Suprapubic skin (tissue), 4 donors: ENCODE results near the gene SH3BP1. TPM values are rescaled to one million over a fixed set of nuclear protein-coding genes. Genes with fewer than 3 reads are reported as not detected.
"Not testable (repeated sequence)": the region's sequence is repeated elsewhere in the genome, so short reads cannot be mapped to it uniquely, and the experiment has no call there.

Source experiments
- DNase-seq, 2 donors: peaks; one replicate each; pipeline ENCODE4 v3.0.0-alpha.2; 2019; ENCODE audit warnings: low spot score in 2 of 2
- H3K27ac ChIP-seq: fragments of 200-600 bp; sonication (generic); one replicate; pipeline ENCODE4 v1.5.1; 2019
- H3K27me3 ChIP-seq: fragments of 200-600 bp; sonication (generic); one replicate; pipeline ENCODE4 v1.5.1; 2019
- H3K36me3 ChIP-seq: fragments of 200-600 bp; sonication (generic); one replicate; pipeline ENCODE4 v1.5.1; 2019
- H3K4me1 ChIP-seq: fragments of 200-600 bp; sonication (generic); one replicate; pipeline ENCODE4 v1.5.1; 2019
- H3K4me3 ChIP-seq: fragments of 200-600 bp; sonication (generic); one replicate; pipeline ENCODE4 v1.5.1; 2019; ENCODE audit warnings: mild to moderate bottlenecking
- H3K9me3 ChIP-seq: fragments of 200-600 bp; sonication (generic); one replicate; pipeline ENCODE4 v1.5.1; 2019
- EP300 ChIP-seq: sonication (generic); formaldehyde crosslinking; IDR thresholded peaks from one replicate; pipeline ENCODE4 v1.6.1; 2017; ENCODE audit warnings: antibody characterized with exemption
- POLR2A ChIP-seq, 2 donors: fragments of 450-650 bp; IDR thresholded peaks; one replicate each; pipeline ENCODE4 v1.6.1; 2017; ENCODE audit warnings: antibody characterized with exemption in 2 of 2, mild to moderate bottlenecking in 2 of 2, moderate library complexity in 2 of 2
- POLR2AphosphoS5 ChIP-seq, 3 donors: sonication (generic); formaldehyde crosslinking; IDR thresholded peaks; one replicate each; pipeline ENCODE4 v1.6.1; 2017; ENCODE audit warnings: antibody characterized with exemption in 3 of 3
- WGBS: methylation state at CpG from one replicate; pipeline ENCODE4 v1.1.5; 2018; 5-methylcytosine and 5-hydroxymethylcytosine counted together
- total RNA-seq, 4 donors: library from RNA; depleted of rRNA; stranded (reverse); fragments of >200 nt; gene quantifications; one replicate each; pipeline ENCODE4 v1.1.0, GENCODE V29; 2016
- TF ChIP-seq, protein P1 (sequence below), 2 donors: fragments of 200-600 bp in 1 of 2; fragments of 450-650 bp in 1 of 2; sonication (generic) in 1 of 2; IDR thresholded peaks; one replicate each; pipeline ENCODE4 v1.5.1; 2016 to 2019; ENCODE audit warnings: antibody characterized with exemption in 2 of 2, mild to moderate bottlenecking in 1 of 2, moderate library complexity in 1 of 2

The SH3BP1 gene
- total RNA-seq, 4 donors from 2014 or later = 57.1 to 60.7 (median 57.7) TPM

DNA sequence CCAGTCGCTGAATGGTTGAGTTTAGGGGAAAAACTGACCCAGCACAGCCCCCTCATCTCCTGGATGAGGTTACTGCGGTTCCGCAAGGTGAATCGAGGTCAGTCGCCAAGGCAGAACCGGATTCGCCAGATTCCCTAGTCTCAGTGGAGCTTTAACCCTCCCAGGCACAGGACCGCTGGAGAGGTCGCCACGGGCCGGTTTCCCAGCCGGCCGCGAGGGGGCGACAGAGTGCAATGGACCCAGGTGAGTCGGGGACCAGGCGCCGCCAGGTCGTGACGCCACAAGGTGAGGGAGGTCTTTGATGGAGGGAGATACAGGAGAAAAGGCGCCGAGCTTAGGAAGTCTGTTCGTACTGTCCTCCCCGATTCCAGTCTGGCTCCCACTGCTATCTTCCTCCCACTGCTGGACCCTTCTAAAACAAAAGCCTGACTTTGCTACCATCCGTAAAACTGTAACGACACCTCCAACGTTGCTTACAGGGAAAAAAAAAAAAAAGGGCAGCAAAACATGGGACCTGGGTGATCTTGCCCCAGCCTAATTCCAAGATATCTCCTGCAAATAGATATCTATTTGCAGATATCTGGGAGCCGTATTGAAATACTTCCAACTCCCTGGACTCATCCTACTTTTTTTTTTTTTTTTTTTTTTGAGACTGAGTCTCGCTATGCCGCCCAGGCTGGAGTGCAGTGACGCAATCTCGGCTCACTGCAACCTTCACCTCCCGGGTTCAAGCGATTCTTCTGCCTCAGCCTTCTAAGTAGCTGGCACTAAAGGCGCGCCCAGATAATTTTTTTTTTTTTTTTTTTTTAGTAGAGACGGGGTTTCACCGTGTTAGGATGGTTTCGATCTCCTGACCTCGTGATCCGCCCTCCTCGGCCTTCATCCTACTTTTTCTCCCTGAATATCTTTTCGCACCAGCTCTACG is 32.2 kb upstream of the SH3BP1 start:
- peak; percentile 88 to 90 for DNase-seq
- H3K4me1 ChIP-seq = peaks cover 51% of the 10 kb centered on the region
- no peaks in the 10 kb centered on the region for H3K9me3 ChIP-seq
- H3K27ac ChIP-seq = peak overlapping the region; percentile 89
- TF ChIP-seq POLR2AphosphoS5 (IDR thresholded peaks at IDR 0.05) = peak in 1 of 3 donors; percentile 85
- TF ChIP-seq, protein P1, sequence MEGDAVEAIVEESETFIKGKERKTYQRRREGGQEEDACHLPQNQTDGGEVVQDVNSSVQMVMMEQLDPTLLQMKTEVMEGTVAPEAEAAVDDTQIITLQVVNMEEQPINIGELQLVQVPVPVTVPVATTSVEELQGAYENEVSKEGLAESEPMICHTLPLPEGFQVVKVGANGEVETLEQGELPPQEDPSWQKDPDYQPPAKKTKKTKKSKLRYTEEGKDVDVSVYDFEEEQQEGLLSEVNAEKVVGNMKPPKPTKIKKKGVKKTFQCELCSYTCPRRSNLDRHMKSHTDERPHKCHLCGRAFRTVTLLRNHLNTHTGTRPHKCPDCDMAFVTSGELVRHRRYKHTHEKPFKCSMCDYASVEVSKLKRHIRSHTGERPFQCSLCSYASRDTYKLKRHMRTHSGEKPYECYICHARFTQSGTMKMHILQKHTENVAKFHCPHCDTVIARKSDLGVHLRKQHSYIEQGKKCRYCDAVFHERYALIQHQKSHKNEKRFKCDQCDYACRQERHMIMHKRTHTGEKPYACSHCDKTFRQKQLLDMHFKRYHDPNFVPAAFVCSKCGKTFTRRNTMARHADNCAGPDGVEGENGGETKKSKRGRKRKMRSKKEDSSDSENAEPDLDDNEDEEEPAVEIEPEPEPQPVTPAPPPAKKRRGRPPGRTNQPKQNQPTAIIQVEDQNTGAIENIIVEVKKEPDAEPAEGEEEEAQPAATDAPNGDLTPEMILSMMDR (IDR thresholded peaks at IDR 0.05) = peak; percentile 88 to 96
- TF ChIP-seq EP300 = no peak
- H3K27me3 ChIP-seq = no peaks in the 10 kb centered on the region
- H3K36me3 ChIP-seq = no peaks in the 10 kb centered on the region
- 1% methylated on average over 44 of the region's 44 CpGs for WGBS
- peak overlapping the region; percentile 85 for H3K4me3 ChIP-seq

DNA sequence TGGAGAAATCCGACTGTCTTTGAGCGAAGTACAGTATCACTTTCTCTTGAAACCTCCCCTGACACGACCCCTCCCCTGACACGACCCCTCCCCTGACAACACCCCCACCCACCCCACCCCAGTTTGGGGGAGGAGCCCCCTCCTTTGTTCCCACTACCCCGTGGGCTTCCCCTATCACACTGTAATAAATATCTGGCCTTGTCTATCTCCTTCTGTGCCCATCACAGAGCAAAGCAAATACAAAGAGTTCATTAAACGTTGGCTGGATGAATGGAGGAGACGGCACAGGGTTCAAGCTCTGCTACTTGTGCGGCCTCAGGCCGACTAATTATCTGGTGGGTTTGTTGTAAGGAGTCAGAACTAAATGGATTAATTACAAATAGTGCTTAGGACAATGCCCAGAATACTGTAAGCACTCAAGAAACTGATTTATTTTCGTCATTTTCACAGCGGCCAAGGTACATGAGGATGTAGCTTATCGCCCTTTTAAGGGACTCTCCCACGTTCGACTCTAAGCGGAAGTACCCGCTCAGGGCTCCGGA is 31.5 kb upstream of the SH3BP1 start:
- H3K27me3 ChIP-seq = no peaks in the 10 kb centered on the region
- peak overlapping the region; percentile 85 for H3K4me3 ChIP-seq
- H3K36me3 ChIP-seq = no peaks in the 10 kb centered on the region
- H3K27ac ChIP-seq = peak overlapping the region; percentile 89
- H3K9me3 ChIP-seq = no peaks in the 10 kb centered on the region
- no peak for DNase-seq
- 0% methylated on average over 17 of the region's 17 CpGs for WGBS
- no peak for TF ChIP-seq POLR2AphosphoS5 (IDR thresholded peaks at IDR 0.05)
- peaks cover 57% of the 10 kb centered on the region for H3K4me1 ChIP-seq

DNA sequence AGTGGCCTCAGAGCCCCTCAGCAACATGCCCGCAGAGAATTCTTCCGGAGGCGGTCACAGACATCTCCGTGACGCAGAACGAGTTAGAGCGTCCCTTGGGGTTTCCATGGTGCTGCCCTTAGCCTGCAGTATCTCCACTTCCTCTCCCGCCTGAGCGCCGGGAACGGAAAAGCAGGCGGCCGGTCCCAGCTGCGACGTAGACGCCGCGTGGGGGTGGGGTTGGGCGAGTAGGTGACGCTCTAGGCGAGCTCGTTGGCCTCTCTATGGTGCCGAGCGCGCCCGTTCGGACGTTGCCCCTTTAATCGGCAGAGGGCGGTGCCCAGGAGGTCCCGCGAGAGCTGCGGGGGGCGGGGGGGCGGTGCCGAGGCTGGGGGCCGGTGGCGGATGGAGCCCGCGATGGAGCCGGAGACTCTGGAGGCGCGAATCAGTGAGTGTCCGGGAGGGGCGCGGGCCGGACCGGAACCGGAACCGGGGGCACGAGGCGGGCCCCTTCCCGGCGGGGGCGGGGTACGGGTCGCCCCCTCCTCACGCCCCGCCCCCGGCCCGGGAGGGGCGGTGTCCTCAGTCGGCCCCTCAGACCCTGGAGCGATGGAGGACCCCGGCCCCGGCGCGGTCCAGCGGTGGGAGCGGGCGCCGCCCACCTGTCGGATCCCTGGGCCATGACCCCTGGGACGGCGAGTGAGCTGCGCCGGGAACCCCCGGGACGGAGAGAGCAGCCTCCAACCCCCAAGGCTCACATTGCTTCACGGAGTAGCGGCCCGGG is 30.8 kb upstream of the SH3BP1 start, which contains the start of gene GGA1:
TSS of gene GGA1 (plus strand) at position 358 of the 763 bp plus-strand sequence. CDS start at position 385, 27 bp downstream.
- H3K27ac ChIP-seq = peak within 1 kb of the TSS; percentile 89
- H3K9me3 ChIP-seq = no peaks in the 10 kb centered on the region
- peaks cover 63% of the 10 kb centered on the region for H3K4me1 ChIP-seq
- 0% methylated on average over 17 of the region's 82 CpGs for WGBS
- H3K36me3 ChIP-seq = no peaks in the 10 kb centered on the region
- TF ChIP-seq POLR2AphosphoS5 (IDR thresholded peaks at IDR 0.05) (peak in 2 of 3 donors; percentile 84 to 90), EP300 (no peak), POLR2A (IDR thresholded peaks at IDR 0.05) (no peak)
- TF ChIP-seq, protein P1 (IDR thresholded peaks at IDR 0.05) = no peak
- H3K4me3 ChIP-seq = peak within 1 kb of the TSS; percentile 85
- no peaks in the 10 kb centered on the region for H3K27me3 ChIP-seq
- peak; percentile 97 for DNase-seq

DNA sequence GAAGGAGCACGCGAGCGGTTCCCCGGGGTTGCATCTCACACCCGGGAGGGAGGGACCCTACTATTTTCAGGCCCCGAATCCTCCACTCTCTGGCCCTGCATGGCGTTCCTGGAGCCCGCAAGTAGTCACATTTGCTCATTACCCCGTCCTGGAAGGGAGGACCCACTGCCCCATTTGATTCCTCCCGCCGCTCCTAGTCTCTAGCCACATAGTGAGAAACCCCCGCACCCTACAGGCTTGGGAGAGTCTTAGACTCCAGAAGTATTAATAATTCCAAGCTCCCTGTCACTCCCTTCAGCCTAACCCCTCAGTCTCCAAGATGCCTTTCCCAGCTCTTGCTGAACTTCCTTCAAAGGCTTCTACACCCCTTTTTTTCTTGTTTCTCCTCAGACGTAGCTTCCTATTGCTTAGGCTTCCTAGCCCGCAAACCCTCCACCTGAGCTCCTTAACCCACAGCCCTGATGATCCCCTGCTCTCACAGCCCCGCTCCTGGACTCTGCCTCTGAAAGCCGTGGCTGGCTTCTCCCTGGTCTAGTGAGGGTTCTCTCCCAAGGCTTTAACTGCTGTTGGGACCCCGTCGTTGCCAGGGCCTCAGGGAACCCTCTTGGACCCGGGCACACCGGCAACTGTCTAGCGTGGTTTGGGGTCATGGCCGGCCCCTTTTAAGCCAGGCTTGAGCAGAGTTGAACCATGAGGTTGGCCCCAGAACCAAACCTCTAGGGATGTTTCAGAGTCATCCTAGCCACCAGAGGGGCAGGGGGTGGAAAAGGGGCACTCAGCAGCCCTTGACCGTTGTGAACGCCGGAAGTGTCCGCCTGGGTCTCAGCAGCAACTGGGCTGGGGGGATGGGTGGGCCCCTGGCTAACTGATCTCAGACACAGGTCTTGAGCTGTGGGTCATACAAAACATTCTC is 30.0 kb upstream of the SH3BP1 start:
- H3K4me1 ChIP-seq = peaks cover 69% of the 10 kb centered on the region
- 12% methylated on average over 21 of the region's 26 CpGs for WGBS

DNA sequence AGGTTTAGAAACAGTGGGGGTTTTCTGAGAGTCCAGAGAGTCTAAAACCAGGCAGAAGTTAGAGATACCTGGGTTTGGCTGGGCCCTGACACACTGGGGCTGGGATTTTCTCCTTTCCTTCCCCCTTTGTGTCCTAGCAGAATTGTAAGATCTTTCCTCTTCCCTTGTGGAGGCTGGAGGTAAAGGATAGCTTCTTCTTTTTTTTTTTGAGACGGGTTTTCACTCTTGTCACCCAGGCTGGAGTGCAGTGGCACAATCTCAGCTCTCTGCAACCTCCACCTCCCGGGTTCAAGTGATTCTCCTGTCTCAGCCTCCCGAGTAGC is 29.4 kb upstream of the SH3BP1 start:
- peaks cover 69% of the 10 kb centered on the region for H3K4me1 ChIP-seq
- H3K4me3 ChIP-seq = peak overlapping the region; percentile 85
- peak overlapping the region; percentile 89 for H3K27ac ChIP-seq
- WGBS = 81% methylated on average over 3 of the region's 3 CpGs
- not testable (repeated sequence) for H3K27me3 ChIP-seq, H3K9me3 ChIP-seq, DNase-seq
- H3K36me3 ChIP-seq = peaks cover 13% of the 10 kb centered on the region

More for the DNA sequence above, 30.0 kb upstream of the SH3BP1 start:
- H3K36me3 ChIP-seq = peaks cover 7% of the 10 kb centered on the region
- H3K4me3 ChIP-seq = peak overlapping the region; percentile 85
- no peaks in the 10 kb centered on the region for H3K27me3 ChIP-seq
- no peaks in the 10 kb centered on the region for H3K9me3 ChIP-seq
- peak overlapping the region; percentile 89 for H3K27ac ChIP-seq
- no peak for DNase-seq
- TF ChIP-seq, protein P1 (IDR thresholded peaks at IDR 0.05) = no peak
- TF ChIP-seq EP300 (no peak), POLR2AphosphoS5 (IDR thresholded peaks at IDR 0.05) (no peak), POLR2A (IDR thresholded peaks at IDR 0.05) (no peak)
